ENCODE measurements around the gene SOX18.

DNA sequence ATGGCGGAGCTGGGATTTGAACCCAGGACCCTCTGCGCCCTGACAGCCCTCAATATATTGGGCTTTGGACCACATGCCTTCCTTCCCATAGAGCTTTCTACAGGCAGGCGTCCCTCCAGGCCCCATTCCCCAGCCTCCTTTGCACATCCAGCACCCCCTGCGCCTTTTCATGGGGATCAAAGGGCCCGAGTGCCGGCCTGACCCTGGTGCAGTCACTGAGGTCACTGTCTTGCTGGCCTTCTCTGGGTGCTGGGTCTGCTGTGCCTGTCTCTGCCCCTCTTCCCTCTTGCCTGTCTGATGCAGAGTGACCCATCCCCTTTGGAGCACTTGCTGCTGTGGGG lies 32.2 kb upstream of the SOX18 start:
- no peak for TF ChIP-seq POLR2AphosphoS5 (IDR thresholded peaks at IDR 0.05; ENCODE audit: borderline replicate concordance, low read depth, low read length)
- no peak for TF ChIP-seq EZH2 (IDR thresholded peaks at IDR 0.05)
- TF ChIP-seq FOXP2 (optimal IDR thresholded peaks at IDR 0.05; ENCODE audit: control extremely low read depth, extremely low read length, insufficient read depth), result no peak
